Ecto neural progenitor cell (in vitro differentiated cells): ENCODE measurements around the gene SYCP2L.
"Not testable (repeated sequence)": the region's sequence is repeated elsewhere in the genome, so short reads cannot be mapped to it uniquely, and the experiment has no call there.

Experiments
- DNase-seq: peaks from one replicate; pipeline ENCODE4 v3.0.0-alpha.2; 2018; ENCODE audit warnings: low spot score

The SYCP2L gene

GRCh38 chr6:10957414-10957886, 70.6 kb downstream of the SYCP2L start:
- DNase-seq, result no peak

- DNase-seq, result no peak
Observed at GRCh38 chr6:10960171-10960570, 73.3 kb downstream of the SYCP2L start.

- DNase-seq, result no peak
Observed at GRCh38 chr6:10961837-10962236, 75.0 kb downstream of the SYCP2L start.

- DNase-seq, result no peak
Observed at GRCh38 chr6:10962673-10963072, 75.8 kb downstream of the SYCP2L start.

GRCh38 chr6:10963113-10963512, 76.3 kb downstream of the SYCP2L start:
- no peak for DNase-seq

GRCh38 chr6:10964684-10965083, 77.8 kb downstream of the SYCP2L start:
- no peak for DNase-seq

- no peak for DNase-seq
Observed at GRCh38 chr6:10968776-10969175, 81.9 kb downstream of the SYCP2L start.

GRCh38 chr6:10970731-10971130, 83.9 kb downstream of the SYCP2L start:
- DNase-seq, result no peak

GRCh38 chr6:10972196-10972595, 85.3 kb downstream of the SYCP2L start:
- no peak for DNase-seq

- DNase-seq, result no peak
Observed at GRCh38 chr6:10976571-10976970, 89.7 kb downstream of the SYCP2L start.

- no peak for DNase-seq
Observed at GRCh38 chr6:10977231-10977968, 90.5 kb downstream of the SYCP2L start.

- no peak for DNase-seq
Observed at GRCh38 chr6:10979603-10980002, 92.8 kb downstream of the SYCP2L start.

GRCh38 chr6:10981409-10981808, 94.6 kb downstream of the SYCP2L start:
- DNase-seq, result no peak

- DNase-seq, result not testable (repeated sequence)
Observed at GRCh38 chr6:10984959-10985358, 98.1 kb downstream of the SYCP2L start.

- DNase-seq, result no peak
Observed at GRCh38 chr6:10989587-10989986, 102.7 kb downstream of the SYCP2L start.

- no peak for DNase-seq
Observed at GRCh38 chr6:10991115-10991514, 104.3 kb downstream of the SYCP2L start.

- no peak for DNase-seq
Observed at GRCh38 chr6:10993896-10994295, 107.0 kb downstream of the SYCP2L start.

GRCh38 chr6:10995114-10995707, 108.4 kb downstream of the SYCP2L start:
- no peak for DNase-seq

GRCh38 chr6:10999994-11000393, 113.1 kb downstream of the SYCP2L start:
- DNase-seq, result no peak

- no peak for DNase-seq
Observed at GRCh38 chr6:11002176-11002575, 115.3 kb downstream of the SYCP2L start.

- DNase-seq, result not testable (repeated sequence)
Observed at GRCh38 chr6:11003297-11003696, 116.4 kb downstream of the SYCP2L start.

GRCh38 chr6:11006061-11006460, 119.2 kb downstream of the SYCP2L start:
- no peak for DNase-seq

- DNase-seq, result no peak
Observed at GRCh38 chr6:11007715-11008608, 121.1 kb downstream of the SYCP2L start.
